ENCODE results near the gene INTS12.

- no peak for TF ChIP-seq CTCF (IDR thresholded peaks at IDR 0.05 in 4 of 5, conservative IDR thresholded peaks at IDR 0.05 in 1 of 5)
- no peak for TF ChIP-seq POLR2A (IDR thresholded peaks at IDR 0.05)
These were observed 2.2 kb upstream of the INTS12 start for GRCh38 chr4:105710678-105711077.
